ENCODE results near the gene SUN1. TPM values are rescaled to one million over a fixed set of nuclear protein-coding genes. Genes with fewer than 3 reads are reported as not detected.

Gene SUN1
- total RNA-seq, 1 experiment from 2014 or later = 158 TPM

GRCh38 chr7:885261-885892 is 53.1 kb downstream of the SUN1 start:
- CTCF ChIA-PET = no interaction called here
- POLR2A ChIA-PET = no interaction called here
- 0 out of 2 replicates have a peak, but pooled peaks cover 4% of the 10 kb centered on the region for H3K4me1 Mint-ChIP-seq

GRCh38 chr7:885893-886625 is 53.8 kb downstream of the SUN1 start:
- ChIA-PET CTCF (interaction anchor here (0.5 kb wide), 1 partner anchor 24 kb away, joined by 3 read pairs; no protein-coding TSS in a partner anchor), POLR2A (no interaction called here)
- Mint-ChIP-seq H3K27ac (0 out of 2 replicates have a peak overlapping the region, but pooled peaks have one; percentile 57), H3K4me1 (0 out of 2 replicates have a peak, but pooled peaks cover 4% of the 10 kb centered on the region), H3K36me3 (peaks cover 24% of the 10 kb centered on the region), H3K4me3 (no peak overlapping the region), H3K9me3 (no peaks in the 10 kb centered on the region), H3K27me3 (ENCODE audit: low read depth) (no peaks in the 10 kb centered on the region)
- ATAC-seq (no peak), DNase-seq (ENCODE audit: low spot score) (no peak)
- TF ChIP-seq ZNF532 (CRISPR knock-in tag; IDR thresholded peaks at IDR 0.05; ENCODE audit: borderline replicate concordance) (no peak), FOXP4 (CRISPR knock-in tag; IDR thresholded peaks at IDR 0.05) (no peak), PREB (CRISPR knock-in tag; IDR thresholded peaks at IDR 0.05; ENCODE audit: borderline replicate concordance) (no peak), ZNF425 (CRISPR knock-in tag; conservative IDR thresholded peaks at IDR 0.05) (no peak), TP53 (CRISPR knock-in tag; IDR thresholded peaks at IDR 0.05) (no peak), NFE2L1 (CRISPR knock-in tag; IDR thresholded peaks at IDR 0.05) (no peak)

More at GRCh38 chr7:885261-885892, 53.1 kb downstream of the SUN1 start:
- TF ChIP-seq ZNF232 (CRISPR knock-in tag; IDR thresholded peaks at IDR 0.05) (no peak), USF2 (CRISPR knock-in tag; IDR thresholded peaks at IDR 0.05) (no peak), SMAD3 (CRISPR knock-in tag; IDR thresholded peaks at IDR 0.05; ENCODE audit: borderline replicate concordance) (no peak), JUN (CRISPR knock-in tag; IDR thresholded peaks at IDR 0.05) (no peak), TP53 (CRISPR knock-in tag; IDR thresholded peaks at IDR 0.05) (no peak), ATF2 (CRISPR knock-in tag; IDR thresholded peaks at IDR 0.05; ENCODE audit: borderline replicate concordance, low read depth) (no peak), ZNF138 (CRISPR knock-in tag; conservative IDR thresholded peaks at IDR 0.05) (no peak), ATF6 (CRISPR knock-in tag; IDR thresholded peaks at IDR 0.05) (no peak), CREB1 (CRISPR knock-in tag; IDR thresholded peaks at IDR 0.05) (no peak), ZNF121 (CRISPR knock-in tag; IDR thresholded peaks at IDR 0.05) (no peak), SOX15 (CRISPR knock-in tag; IDR thresholded peaks at IDR 0.05) (no peak)
- Mint-ChIP-seq H3K27ac (no peak overlapping the region), H3K9me3 (no peaks in the 10 kb centered on the region), H3K36me3 (peaks cover 17% of the 10 kb centered on the region), H3K27me3 (ENCODE audit: low read depth) (no peaks in the 10 kb centered on the region), H3K4me3 (no peak overlapping the region)
- ATAC-seq (no peak), DNase-seq (ENCODE audit: low spot score) (no peak)
